ENCODE measurements around the gene CLIP3.

The CLIP3 gene

GRCh38 chr19:35995048-35995993, 37.4 kb downstream of the CLIP3 start, which contains the start of gene SDHAF1:
TSS of gene SDHAF1 (plus strand) at chr19:35995188. CDS start at chr19:35995275, 87 bp downstream.
- TF ChIP-seq CTCF (IDR thresholded peaks at IDR 0.05; ENCODE audit: insufficient read depth, low read length, poor library complexity, severe bottlenecking): no peak
- no peaks in the 10 kb centered on the region for H3K27me3 ChIP-seq (replicated peaks; ENCODE audit: control insufficient read depth, insufficient read depth, low read length)

GRCh38 chr19:35993923-35994598, 38.6 kb downstream of the CLIP3 start:
- peaks cover 7% of the 10 kb centered on the region for H3K36me3 ChIP-seq (ENCODE audit: control insufficient read depth, insufficient read depth, low read length)
- DNase-seq (ENCODE audit: extremely low read depth, insufficient read length): no peak
- H3K27me3 ChIP-seq (replicated peaks; ENCODE audit: control insufficient read depth, insufficient read depth, low read length): no peaks in the 10 kb centered on the region
- TF ChIP-seq CTCF (IDR thresholded peaks at IDR 0.05; ENCODE audit: insufficient read depth, low read length, poor library complexity, severe bottlenecking): no peak
- H3K4me3 ChIP-seq (replicated peaks; ENCODE audit: low read depth, low read length): peak overlapping the region; percentile 78

More at GRCh38 chr19:35995048-35995993, 37.4 kb downstream of the CLIP3 start, which contains the start of gene SDHAF1:
- H3K36me3 ChIP-seq (ENCODE audit: control insufficient read depth, insufficient read depth, low read length): peaks cover 8% of the 10 kb centered on the region
- DNase-seq (ENCODE audit: extremely low read depth, insufficient read length): peak; percentile 96
- peak within 1 kb of the TSS; percentile 78 for H3K4me3 ChIP-seq (replicated peaks; ENCODE audit: low read depth, low read length)

- Histone ChIP-seq H3K4me3 (replicated peaks; ENCODE audit: low read depth, low read length) (no peak overlapping the region), H3K27me3 (replicated peaks; ENCODE audit: control insufficient read depth, insufficient read depth, low read length) (no peaks in the 10 kb centered on the region), H3K36me3 (ENCODE audit: control insufficient read depth, insufficient read depth, low read length) (peaks cover 4% of the 10 kb centered on the region)
- TF ChIP-seq CTCF (IDR thresholded peaks at IDR 0.05; ENCODE audit: insufficient read depth, low read length, poor library complexity, severe bottlenecking): no peak
- no peak for DNase-seq (ENCODE audit: extremely low read depth, insufficient read length)
Observed at GRCh38 chr19:35992907-35993765, 39.5 kb downstream of the CLIP3 start.

GRCh38 chr19:35991731-35992450, 40.8 kb downstream of the CLIP3 start:
- no peak for TF ChIP-seq CTCF (IDR thresholded peaks at IDR 0.05; ENCODE audit: insufficient read depth, low read length, poor library complexity, severe bottlenecking)
- H3K27me3 ChIP-seq (replicated peaks; ENCODE audit: control insufficient read depth, insufficient read depth, low read length): no peaks in the 10 kb centered on the region
- H3K4me3 ChIP-seq (replicated peaks; ENCODE audit: low read depth, low read length): no peak overlapping the region
- DNase-seq (ENCODE audit: extremely low read depth, insufficient read length): no peak
- no peaks in the 10 kb centered on the region for H3K36me3 ChIP-seq (ENCODE audit: control insufficient read depth, insufficient read depth, low read length)
